Measurements from ENCODE around the gene CCP110.
A peak's percentile ranks its signal among the peaks of the same experiment; 100 is the strongest.

GRCh38 chr16:19502395-19503131 is 21.2 kb upstream of the CCP110 start:
- peak; percentile 90 for TF ChIP-seq CTCF (conservative IDR thresholded peaks at IDR 0.05; ENCODE audit: low read length)
- no peak for TF ChIP-seq EZH2phosphoT487 (IDR thresholded peaks at IDR 0.05; ENCODE audit: borderline replicate concordance, low read depth, low read length)

Measured in OCI-LY7 (cell line).